PFSK-1 (cell line): ENCODE measurements around the gene PROM1.

Experiments used
- POLR2AphosphoS5 ChIP-seq: IDR thresholded peaks from 2 replicates; pipeline ENCODE4 v1.6.1; 2012; ENCODE audit warnings: low read depth, mild to moderate bottlenecking, control low read depth, low read length, moderate library complexity
- SIN3A ChIP-seq: IDR thresholded peaks from 2 replicates; pipeline ENCODE4 v1.6.1; 2012; ENCODE audit warnings: mild to moderate bottlenecking, low read length, moderate library complexity, borderline replicate concordance; ENCODE audit not compliant: insufficient read depth

- TF ChIP-seq SIN3A (no peak), POLR2AphosphoS5 (no peak)
Observed at GRCh38 chr4:16025268-16025667, 58.6 kb downstream of the PROM1 start.
